Measurements from ENCODE around the gene CHD5.

GRCh38 chr1:6126521-6127067 is 53.5 kb downstream of the CHD5 start:
- TF ChIP-seq CTCF (IDR thresholded peaks at IDR 0.05) (no peak), POLR2A (IDR thresholded peaks at IDR 0.05) (no peak)
